ENCODE measurements around the gene KDM4B.

KDM4B gene

GRCh38 chr19:5139583-5140325, 170.8 kb downstream of the KDM4B start:
- H3K27me3 ChIP-seq (ENCODE audit: control insufficient read depth, low read length), result no peaks in the 10 kb centered on the region
- no peaks in the 10 kb centered on the region for H4K20me1 ChIP-seq (ENCODE audit: control insufficient read depth, insufficient read depth, low read depth, low read length)
- H3K9me3 ChIP-seq (ENCODE audit: control insufficient read depth, insufficient read depth, low read length), result no peaks in the 10 kb centered on the region
- peak overlapping the region; percentile 17; the same call in 1 of the 2 replicates for H3K4me3 ChIP-seq (ENCODE audit: low read length)
- peaks cover 45% of the 10 kb centered on the region for H3K4me1 ChIP-seq (ENCODE audit: control insufficient read depth, low read length)
- H3F3A ChIP-seq (ENCODE audit: control insufficient read depth, insufficient read depth), result no peaks in the 10 kb centered on the region
- H3K36me3 ChIP-seq (ENCODE audit: control insufficient read depth, low read length), result peaks cover 75% of the 10 kb centered on the region
- 0 out of 2 replicates have a peak overlapping the region, but pooled peaks have one; percentile 33 for H3K27ac ChIP-seq (ENCODE audit: low read depth, low read length)
- H3K4me2 ChIP-seq (ENCODE audit: low read length), result peak overlapping the region; percentile 50
- no peaks in the 10 kb centered on the region for H3K9me2 ChIP-seq (replicated peaks; ENCODE audit: control insufficient read depth, low read length)
- TF ChIP-seq EZH2phosphoT487 (IDR thresholded peaks at IDR 0.05; ENCODE audit: borderline replicate concordance, low read length) (no peak), CTCF (IDR thresholded peaks at IDR 0.05; ENCODE audit: low read depth, low read length, poor library complexity, severe bottlenecking) (no peak)
- 0 out of 2 replicates have a peak, but pooled peaks cover 3% of the 10 kb centered on the region for H3K79me2 ChIP-seq (ENCODE audit: control insufficient read depth, low read length)

GRCh38 chr19:5141129-5141849, 172.4 kb downstream of the KDM4B start:
- Histone ChIP-seq H3K4me3 (ENCODE audit: low read length) (no peak overlapping the region), H3K27ac (ENCODE audit: low read depth, low read length) (no peak overlapping the region), H3K4me1 (ENCODE audit: control insufficient read depth, low read length) (peaks cover 45% of the 10 kb centered on the region), H3F3A (ENCODE audit: control insufficient read depth, insufficient read depth) (no peaks in the 10 kb centered on the region), H3K36me3 (ENCODE audit: control insufficient read depth, low read length) (peaks cover 71% of the 10 kb centered on the region), H3K9me2 (replicated peaks; ENCODE audit: control insufficient read depth, low read length) (no peaks in the 10 kb centered on the region), H4K20me1 (ENCODE audit: control insufficient read depth, insufficient read depth, low read depth, low read length) (no peaks in the 10 kb centered on the region), H3K9me3 (ENCODE audit: control insufficient read depth, insufficient read depth, low read length) (no peaks in the 10 kb centered on the region), H3K79me2 (ENCODE audit: control insufficient read depth, low read length) (0 out of 2 replicates have a peak, but pooled peaks cover 3% of the 10 kb centered on the region), H3K27me3 (ENCODE audit: control insufficient read depth, low read length) (no peaks in the 10 kb centered on the region), H3K4me2 (ENCODE audit: low read length) (no peak overlapping the region)
- TF ChIP-seq CTCF (IDR thresholded peaks at IDR 0.05; ENCODE audit: low read depth, low read length, poor library complexity, severe bottlenecking), result no peak
- no peak for TF ChIP-seq EZH2phosphoT487 (IDR thresholded peaks at IDR 0.05; ENCODE audit: borderline replicate concordance, low read length)

GRCh38 chr19:5141850-5142724, 173.2 kb downstream of the KDM4B start:
- Histone ChIP-seq H3K4me2 (ENCODE audit: low read length) (no peak overlapping the region), H4K20me1 (ENCODE audit: control insufficient read depth, insufficient read depth, low read depth, low read length) (no peaks in the 10 kb centered on the region), H3K4me1 (ENCODE audit: control insufficient read depth, low read length) (peaks cover 45% of the 10 kb centered on the region), H3K36me3 (ENCODE audit: control insufficient read depth, low read length) (peaks cover 70% of the 10 kb centered on the region), H3F3A (ENCODE audit: control insufficient read depth, insufficient read depth) (no peaks in the 10 kb centered on the region), H3K79me2 (ENCODE audit: control insufficient read depth, low read length) (0 out of 2 replicates have a peak, but pooled peaks cover 3% of the 10 kb centered on the region), H3K9me2 (replicated peaks; ENCODE audit: control insufficient read depth, low read length) (no peaks in the 10 kb centered on the region), H3K4me3 (ENCODE audit: low read length) (no peak overlapping the region), H3K27ac (ENCODE audit: low read depth, low read length) (no peak overlapping the region), H3K27me3 (ENCODE audit: control insufficient read depth, low read length) (no peaks in the 10 kb centered on the region), H3K9me3 (ENCODE audit: control insufficient read depth, insufficient read depth, low read length) (no peaks in the 10 kb centered on the region)
- no peak for TF ChIP-seq CTCF (IDR thresholded peaks at IDR 0.05; ENCODE audit: low read depth, low read length, poor library complexity, severe bottlenecking)
- no peak for TF ChIP-seq EZH2phosphoT487 (IDR thresholded peaks at IDR 0.05; ENCODE audit: borderline replicate concordance, low read length)
